Large intestine (tissue), 3 donors: ENCODE data around the gene GPD1. TPM values are rescaled to one million over a fixed set of nuclear protein-coding genes. Genes with fewer than 3 reads are reported as not detected.

ENCODE experiments used
- DNase-seq, 2 donors: peaks; one replicate each; pipeline versions ENCODE4 v3.0.0 to v3.0.0-alpha.2; 2013
- H3K27ac ChIP-seq: one replicate; pipeline ENCODE4 v1.5.1; 2013; ENCODE audit warnings: low read length
- H3K27me3 ChIP-seq: 2 replicates; pipeline ENCODE4 v1.6.1; 2013; ENCODE audit warnings: low read length; ENCODE audit not compliant: control insufficient read depth, insufficient read depth
- H3K36me3 ChIP-seq: 2 replicates; pipeline ENCODE4 v1.6.1; 2013; ENCODE audit warnings: low read length; ENCODE audit not compliant: control insufficient read depth, insufficient read depth
- H3K4me1 ChIP-seq: one replicate; pipeline ENCODE4 v1.6.1; 2013; ENCODE audit warnings: low read length; ENCODE audit not compliant: control insufficient read depth, insufficient read depth
- H3K4me3 ChIP-seq: one replicate; pipeline ENCODE4 v1.5.1; 2013; ENCODE audit warnings: low read length
- H3K9me3 ChIP-seq: one replicate; pipeline ENCODE4 v1.6.1; 2013; ENCODE audit warnings: mild to moderate bottlenecking, low read depth, low read length, moderate library complexity; ENCODE audit not compliant: control insufficient read depth
- WGBS: methylation state at CpG from one replicate; pipeline ENCODE4 v1.1.5; 2013; ENCODE audit warnings: low lambda C conversion rate; ENCODE audit not compliant: insufficient coverage; 5-methylcytosine and 5-hydroxymethylcytosine counted together
- polyA plus RNA-seq: library from polyadenylated mRNA; unstranded; fragments of 120-200 nt; gene quantifications from one replicate; pipeline ENCODE4 v1.2.1, GENCODE V29; 2013

Gene GPD1
- polyA plus RNA-seq, 1 donor: 174 TPM

DNA sequence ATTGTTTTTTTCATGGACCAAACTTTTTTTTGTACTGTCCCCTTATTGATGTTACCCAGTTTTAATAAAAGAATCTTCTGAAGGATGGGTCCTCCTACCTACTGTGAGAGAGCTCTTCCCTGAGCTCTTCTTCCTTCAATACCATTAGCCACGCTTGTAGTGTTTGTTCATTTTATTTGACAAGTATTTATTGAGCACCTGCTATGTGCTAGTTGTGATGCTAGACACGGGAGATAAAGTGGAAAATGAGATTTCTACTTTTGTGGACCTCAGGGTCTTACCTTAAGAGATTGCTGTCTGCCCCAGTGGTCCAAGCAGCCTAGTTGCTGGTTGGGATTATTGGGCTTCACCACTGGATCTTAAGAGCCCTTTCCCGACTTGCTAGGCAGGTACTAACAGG is 3.2 kb upstream of the GPD1 start:
- H3K9me3 ChIP-seq: no peaks in the 10 kb centered on the region
- H3K36me3 ChIP-seq: peaks cover 47% of the 10 kb centered on the region
- no peak overlapping the region for H3K27ac ChIP-seq
- peaks cover 28% of the 10 kb centered on the region for H3K4me1 ChIP-seq
- 50% methylated on average over 1 of the region's 3 CpGs for WGBS
- DNase-seq: no peak
- no peak overlapping the region for H3K4me3 ChIP-seq
- no peaks in the 10 kb centered on the region for H3K27me3 ChIP-seq

DNA sequence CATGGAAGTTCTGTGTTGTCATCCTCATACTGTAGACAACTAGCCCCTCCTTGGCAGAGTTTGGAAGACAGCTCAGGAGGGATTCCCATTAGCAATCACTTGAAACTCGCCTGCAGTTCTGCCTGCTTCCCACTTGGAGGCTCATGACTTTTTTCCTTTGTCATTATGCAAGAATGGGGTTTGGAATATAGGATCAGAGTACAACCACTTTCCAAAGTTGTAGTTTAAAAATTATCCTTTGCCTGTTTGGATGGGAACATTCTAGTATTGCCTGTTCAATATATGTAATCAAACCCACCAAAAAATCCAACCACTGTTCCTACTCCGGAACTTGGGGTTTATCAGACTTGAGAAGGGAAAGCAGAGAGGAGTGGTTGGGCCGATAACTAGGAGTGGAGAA is 2.1 kb upstream of the GPD1 start:
- Histone ChIP-seq H3K4me1 (peaks cover 39% of the 10 kb centered on the region), H3K27me3 (no peaks in the 10 kb centered on the region), H3K4me3 (no peak overlapping the region), H3K9me3 (no peaks in the 10 kb centered on the region), H3K36me3 (peaks cover 37% of the 10 kb centered on the region), H3K27ac (peak overlapping the region; percentile 91)
- peak in 1 of 2 donors; percentile 53 for DNase-seq
- 100% methylated on average over 1 of the region's 3 CpGs for WGBS

DNA sequence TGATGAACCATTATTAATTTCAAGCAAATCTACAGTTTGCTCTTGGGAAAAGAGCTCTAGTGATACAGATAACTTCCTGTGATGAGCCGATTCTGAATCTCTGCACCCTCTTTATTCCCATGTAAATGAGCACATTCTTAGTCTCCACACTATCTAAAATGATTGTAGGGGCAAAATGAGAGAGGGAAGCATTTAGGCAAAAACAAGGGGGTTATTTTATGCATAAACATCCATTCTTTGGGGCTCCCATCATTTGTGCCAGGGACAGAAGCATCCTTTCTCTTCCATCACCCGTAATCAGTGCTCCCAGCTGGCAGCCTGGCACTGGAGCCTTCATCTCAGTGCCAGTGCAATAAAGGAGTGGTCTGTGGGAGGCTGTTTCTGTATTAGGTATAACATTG is 1.7 kb upstream of the GPD1 start:
- Histone ChIP-seq H3K27me3 (no peaks in the 10 kb centered on the region), H3K27ac (peak overlapping the region; percentile 91), H3K4me1 (peaks cover 44% of the 10 kb centered on the region), H3K36me3 (peaks cover 37% of the 10 kb centered on the region), H3K4me3 (no peak overlapping the region), H3K9me3 (no peaks in the 10 kb centered on the region)
- WGBS: no CpG with 5 or more reads among the region's 2 CpGs
- no peak for DNase-seq

DNA sequence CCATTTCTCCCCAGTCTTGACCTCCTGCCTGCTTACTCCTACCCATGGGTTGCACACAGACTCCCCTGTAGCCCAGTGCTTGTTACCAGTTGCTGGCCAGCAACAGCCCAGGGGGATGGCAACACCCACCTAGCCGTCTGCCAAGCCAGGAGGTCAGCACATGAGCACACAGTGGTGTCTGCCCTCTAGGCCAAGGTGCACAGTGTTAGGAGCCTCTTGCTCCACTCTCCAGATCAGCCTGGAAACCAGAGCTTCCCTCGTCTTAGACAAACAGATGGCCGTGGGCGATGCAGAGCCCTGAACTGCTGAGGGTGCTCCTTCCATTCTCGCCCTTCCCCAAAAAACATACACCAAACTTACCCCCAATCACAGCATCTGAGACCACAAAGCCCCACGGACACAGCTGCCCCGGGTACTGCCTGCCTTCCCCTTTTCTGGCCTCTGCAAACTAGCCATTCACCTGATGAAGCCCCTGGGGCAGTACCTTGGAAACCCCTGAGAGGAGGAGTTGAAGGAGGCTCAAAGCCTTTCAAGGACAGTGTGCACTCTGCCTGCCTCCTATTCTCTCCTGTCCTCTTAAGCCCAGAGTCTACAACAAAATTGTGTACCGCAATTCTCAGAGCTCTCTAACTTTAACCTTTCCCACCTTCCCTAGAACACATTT is 1.0 kb upstream of the GPD1 start:
- peak in 1 of 2 donors; percentile 71 for DNase-seq
- peaks cover 50% of the 10 kb centered on the region for H3K4me1 ChIP-seq
- no peak overlapping the region for H3K4me3 ChIP-seq
- no peaks in the 10 kb centered on the region for H3K9me3 ChIP-seq
- no peaks in the 10 kb centered on the region for H3K27me3 ChIP-seq
- peaks cover 42% of the 10 kb centered on the region for H3K36me3 ChIP-seq
- peak overlapping the region; percentile 91 for H3K27ac ChIP-seq
- no CpG with 5 or more reads among the region's 8 CpGs for WGBS

DNA sequence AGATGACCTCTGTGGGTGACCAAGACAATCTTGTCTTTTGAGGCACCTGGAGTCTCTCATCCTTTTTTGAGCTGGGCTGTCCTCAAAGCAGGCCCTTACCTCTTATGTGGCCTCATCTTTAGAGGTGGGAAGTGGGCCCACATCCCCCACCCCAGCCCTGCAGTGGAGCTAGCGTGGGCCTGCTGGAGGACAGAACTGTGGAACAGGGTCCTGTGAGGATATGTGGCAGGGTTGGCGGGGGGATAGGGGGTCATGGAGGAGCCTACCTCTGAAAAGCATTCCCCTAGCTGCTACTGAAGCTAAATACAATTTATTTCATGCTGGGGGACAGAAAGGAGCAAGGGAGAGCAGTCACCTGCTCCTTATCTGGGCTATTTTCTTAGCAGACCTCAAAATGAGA is 457 bp upstream of the GPD1 start:
- no peak for DNase-seq
- H3K4me1 ChIP-seq: peaks cover 56% of the 10 kb centered on the region
- H3K4me3 ChIP-seq: no peak overlapping the region
- WGBS: no CpG with 5 or more reads among the region's 2 CpGs
- no peaks in the 10 kb centered on the region for H3K9me3 ChIP-seq
- peak overlapping the region; percentile 91 for H3K27ac ChIP-seq
- H3K27me3 ChIP-seq: no peaks in the 10 kb centered on the region
- peaks cover 42% of the 10 kb centered on the region for H3K36me3 ChIP-seq

DNA sequence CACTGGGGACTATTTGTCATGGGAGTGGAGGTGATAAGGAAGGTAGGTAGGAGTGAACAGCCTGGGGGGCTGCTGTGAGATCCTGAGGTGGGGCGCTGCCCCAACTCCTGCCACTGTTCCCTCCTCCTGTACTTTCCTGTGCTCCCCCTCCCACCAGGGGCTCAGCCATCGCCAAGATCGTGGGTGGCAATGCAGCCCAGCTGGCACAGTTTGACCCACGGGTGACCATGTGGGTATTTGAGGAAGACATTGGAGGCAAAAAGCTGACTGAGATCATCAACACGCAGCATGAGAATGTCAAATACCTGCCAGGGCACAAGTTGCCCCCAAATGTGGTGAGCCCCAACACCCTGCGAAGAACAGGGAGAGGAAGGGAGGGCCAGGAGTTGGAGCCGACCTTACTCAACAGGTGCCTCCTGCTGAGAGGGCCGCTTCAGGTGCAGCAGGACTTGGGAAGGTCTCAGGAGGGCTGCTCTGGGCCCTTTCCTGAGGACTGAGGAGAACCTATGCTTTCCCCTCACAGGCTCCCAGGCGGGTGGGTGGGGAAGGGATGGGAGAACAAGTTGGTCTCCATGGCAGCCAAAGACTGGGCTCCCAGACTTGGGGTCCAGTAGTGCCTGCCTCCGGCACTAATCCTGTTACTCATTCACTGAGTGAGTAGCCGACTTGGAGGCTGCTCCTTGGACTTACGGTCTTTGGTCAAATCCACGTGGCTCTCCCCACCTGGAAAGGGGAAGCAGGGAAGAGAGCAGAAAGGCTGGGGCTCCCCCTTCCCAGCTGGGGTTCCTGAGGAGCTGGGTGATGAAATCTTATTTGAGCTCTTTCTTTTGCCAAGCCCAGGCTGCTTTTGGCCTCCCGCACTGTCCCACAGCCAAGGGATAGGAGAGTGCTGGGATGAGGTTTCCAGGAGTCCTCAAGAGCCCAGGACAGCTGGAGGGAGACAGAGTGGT is 884 bp downstream of the GPD1 start:
- H3K4me3 ChIP-seq: peak overlapping the region; percentile 72
- peak overlapping the region; percentile 91 for H3K27ac ChIP-seq
- peak; percentile 90 to 95 for DNase-seq
- H3K27me3 ChIP-seq: no peaks in the 10 kb centered on the region
- no CpG with 5 or more reads among the region's 14 CpGs for WGBS
- H3K9me3 ChIP-seq: no peaks in the 10 kb centered on the region
- peaks cover 39% of the 10 kb centered on the region for H3K36me3 ChIP-seq
- peaks cover 69% of the 10 kb centered on the region for H3K4me1 ChIP-seq

DNA sequence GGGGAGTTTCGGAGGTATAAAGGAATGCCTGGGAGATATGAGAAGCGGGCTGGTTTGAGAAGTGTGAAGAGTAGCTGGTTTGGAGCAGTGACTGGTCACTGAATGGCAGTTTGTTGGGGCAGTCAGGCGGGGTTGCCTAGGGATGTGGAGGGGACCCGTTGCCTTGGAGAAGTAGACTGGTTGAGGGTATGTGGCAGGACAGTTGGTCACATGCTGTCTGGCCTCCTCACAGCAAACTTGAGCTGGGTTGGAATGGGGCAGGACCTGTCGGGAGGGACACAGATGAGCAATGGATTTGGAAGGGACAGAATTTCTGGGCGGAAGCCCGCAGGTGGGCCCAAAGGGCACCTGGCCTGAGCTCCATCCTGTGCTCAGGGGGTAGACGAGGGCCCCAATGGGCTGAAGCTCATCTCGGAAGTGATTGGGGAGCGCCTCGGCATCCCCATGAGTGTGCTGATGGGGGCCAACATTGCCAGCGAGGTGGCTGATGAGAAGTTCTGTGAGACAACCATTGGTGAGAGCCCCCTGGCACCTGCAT is 2.2 kb downstream of the GPD1 start:
- 92% methylated on average over 2 of the region's 12 CpGs for WGBS
- Histone ChIP-seq H3K27ac (peak overlapping the region; percentile 91), H3K4me3 (peak overlapping the region; percentile 72), H3K4me1 (peaks cover 82% of the 10 kb centered on the region), H3K36me3 (peaks cover 28% of the 10 kb centered on the region), H3K9me3 (no peaks in the 10 kb centered on the region), H3K27me3 (no peaks in the 10 kb centered on the region)
- DNase-seq: no peak

DNA sequence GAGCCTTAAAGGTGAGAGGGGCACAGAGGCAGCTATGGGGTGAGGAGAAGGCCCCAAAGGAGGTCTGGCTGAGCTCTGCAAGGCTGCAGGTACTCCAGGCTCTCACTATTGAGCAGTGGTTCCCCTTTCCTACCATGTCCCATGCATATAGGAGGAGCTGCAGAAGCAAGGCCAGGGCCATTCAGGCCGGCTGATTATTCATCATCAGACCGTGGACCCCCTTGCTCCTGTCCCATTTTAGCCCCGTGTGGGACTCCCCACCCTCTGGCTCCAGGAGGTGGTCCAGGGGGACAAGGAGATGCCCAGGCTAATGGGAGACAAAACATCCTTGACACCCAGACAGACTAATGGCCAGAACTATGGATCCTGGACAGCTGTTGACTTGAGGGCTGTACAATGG is 3.1 kb downstream of the GPD1 start:
- Histone ChIP-seq H3K27me3 (no peaks in the 10 kb centered on the region), H3K27ac (peak overlapping the region; percentile 61), H3K4me1 (peaks cover 83% of the 10 kb centered on the region), H3K36me3 (peaks cover 28% of the 10 kb centered on the region), H3K9me3 (no peaks in the 10 kb centered on the region), H3K4me3 (no peak overlapping the region)
- WGBS: no CpG with 5 or more reads among the region's 3 CpGs
- DNase-seq: no peak

DNA sequence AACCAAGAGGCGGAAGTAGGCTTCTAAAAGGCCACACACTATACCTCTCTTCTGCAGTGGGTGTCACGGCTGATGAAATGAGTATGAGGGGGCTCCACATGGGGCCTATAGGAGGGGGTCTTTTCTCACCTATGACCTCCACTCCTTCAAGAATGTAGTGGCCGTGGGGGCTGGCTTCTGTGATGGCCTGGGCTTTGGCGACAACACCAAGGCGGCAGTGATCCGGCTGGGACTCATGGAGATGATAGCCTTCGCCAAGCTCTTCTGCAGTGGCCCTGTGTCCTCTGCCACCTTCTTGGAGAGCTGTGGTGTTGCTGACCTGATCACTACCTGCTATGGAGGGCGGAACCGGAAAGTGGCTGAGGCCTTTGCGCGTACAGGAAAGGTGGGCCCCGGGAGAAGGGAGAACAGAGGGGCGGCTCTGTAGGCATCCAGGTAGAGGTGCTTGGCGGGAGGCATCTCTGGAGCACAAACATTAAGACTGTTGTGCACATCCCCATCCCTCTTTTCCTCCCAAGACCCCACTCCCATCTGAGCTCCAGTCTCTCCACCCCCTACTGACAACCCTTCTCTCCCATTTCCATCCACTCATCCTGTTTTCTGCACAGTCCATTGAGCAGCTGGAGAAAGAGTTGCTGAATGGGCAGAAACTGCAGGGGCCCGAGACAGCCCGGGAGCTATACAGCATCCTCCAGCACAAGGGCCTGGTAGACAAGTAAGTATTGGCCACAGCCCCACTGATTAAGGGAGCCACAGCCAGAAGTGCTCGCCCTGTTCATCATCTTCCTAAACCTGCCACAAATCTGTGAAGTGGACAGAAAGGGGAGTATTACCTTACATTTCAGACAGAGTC is 3.8 kb downstream of the GPD1 start:
- WGBS: no CpG with 5 or more reads among the region's 17 CpGs
- no peak for DNase-seq
- H3K4me3 ChIP-seq: no peak overlapping the region
- no peaks in the 10 kb centered on the region for H3K27me3 ChIP-seq
- H3K27ac ChIP-seq: peak overlapping the region; percentile 61
- no peaks in the 10 kb centered on the region for H3K9me3 ChIP-seq
- H3K36me3 ChIP-seq: peaks cover 28% of the 10 kb centered on the region
- peaks cover 76% of the 10 kb centered on the region for H3K4me1 ChIP-seq

DNA sequence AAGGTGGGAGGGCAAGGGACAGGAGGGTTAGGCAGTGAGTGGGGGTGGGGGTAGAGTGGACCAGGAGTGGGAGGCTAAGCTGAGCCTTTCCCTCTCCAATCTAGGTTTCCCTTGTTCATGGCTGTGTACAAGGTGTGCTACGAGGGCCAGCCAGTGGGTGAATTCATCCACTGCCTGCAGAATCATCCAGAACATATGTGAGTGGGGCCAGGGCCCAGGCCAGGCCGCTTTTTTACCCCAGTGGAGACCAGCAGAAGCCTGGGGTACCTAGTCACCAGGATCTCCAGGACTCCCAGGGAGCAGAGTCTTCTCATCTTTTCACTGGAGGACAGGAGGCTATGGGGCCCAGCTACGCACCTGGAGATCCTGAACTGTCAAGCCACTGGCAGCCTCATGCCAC is 5.5 kb downstream of the GPD1 start:
- no CpG with 5 or more reads among the region's 3 CpGs for WGBS
- DNase-seq: no peak
- Histone ChIP-seq H3K9me3 (no peaks in the 10 kb centered on the region), H3K36me3 (peaks cover 28% of the 10 kb centered on the region), H3K27ac (peak overlapping the region; percentile 95), H3K4me1 (peaks cover 69% of the 10 kb centered on the region), H3K4me3 (no peak overlapping the region), H3K27me3 (no peaks in the 10 kb centered on the region)
